ENCODE measurements around the gene PAQR8. TPM values are rescaled to one million over a fixed set of nuclear protein-coding genes. Genes with fewer than 3 reads are reported as not detected.

PAQR8 gene
- 8.8 TPM for total RNA-seq

- Histone ChIP-seq H3K27me3 (no peaks in the 10 kb centered on the region), H3K4me1 (peaks cover 26% of the 10 kb centered on the region), H3K27ac (peak within 1 kb of the TSS; percentile 89), H3K36me3 (no peaks in the 10 kb centered on the region), H3K9me3 (no peaks in the 10 kb centered on the region), H3K4me3 (peak within 1 kb of the TSS; percentile 87 to 89)
- TF ChIP-seq CTCF (IDR thresholded peaks at IDR 0.05) (no peak), POLR2A (IDR thresholded peaks at IDR 0.05) (peak in 1 of 2 donors; percentile 85), POLR2AphosphoS5 (IDR thresholded peaks at IDR 0.05; ENCODE audit: insufficient read depth in 1 of 2, low read depth in 1 of 2) (peak in 1 of 2 donors; percentile 22)
- DNase-seq (ENCODE audit: extremely low spot score in 2 of 2): no peak
- intact Hi-C loops (cut with DNase I): no loop called here
Observed at GRCh38 chr6:52361945-52362442, at the start of gene PAQR8. Gene PAQR8, plus strand, starts transcription at chr6:52362151. Its CDS starts 41,063 bp downstream, at chr6:52403214.

- Histone ChIP-seq H3K36me3 (no peaks in the 10 kb centered on the region), H3K27ac (no peak overlapping the region), H3K4me3 (no peak overlapping the region), H3K9me3 (no peaks in the 10 kb centered on the region), H3K27me3 (no peaks in the 10 kb centered on the region), H3K4me1 (peaks cover 3% of the 10 kb centered on the region)
- no peak for TF ChIP-seq POLR2A (IDR thresholded peaks at IDR 0.05)
- TF ChIP-seq POLR2AphosphoS5 (IDR thresholded peaks at IDR 0.05; ENCODE audit: insufficient read depth in 1 of 2, low read depth in 1 of 2): no peak
- no peak for TF ChIP-seq CTCF (IDR thresholded peaks at IDR 0.05)
- no peak for DNase-seq (ENCODE audit: extremely low spot score in 2 of 2)
- intact Hi-C loops (cut with DNase I): no loop called here
Observed at GRCh38 chr6:52312461-52312860, 49.5 kb upstream of the PAQR8 start.

GRCh38 chr6:52314752-52315151 lies 47.2 kb upstream of the PAQR8 start:
- H3K4me1 ChIP-seq: peaks cover 18% of the 10 kb centered on the region
- no peaks in the 10 kb centered on the region for H3K36me3 ChIP-seq
- DNase-seq (ENCODE audit: extremely low spot score in 2 of 2): no peak
- intact Hi-C loops (cut with DNase I): no loop called here
- no peak overlapping the region for H3K4me3 ChIP-seq
- H3K27ac ChIP-seq: no peak overlapping the region
- H3K9me3 ChIP-seq: no peaks in the 10 kb centered on the region
- no peak for TF ChIP-seq CTCF (IDR thresholded peaks at IDR 0.05)
- no peaks in the 10 kb centered on the region for H3K27me3 ChIP-seq

GRCh38 chr6:52317211-52317610 lies 44.7 kb upstream of the PAQR8 start:
- no peaks in the 10 kb centered on the region for H3K36me3 ChIP-seq
- no peak overlapping the region for H3K27ac ChIP-seq
- no peak for DNase-seq (ENCODE audit: extremely low spot score in 2 of 2)
- H3K27me3 ChIP-seq: no peaks in the 10 kb centered on the region
- no peak for TF ChIP-seq POLR2A (IDR thresholded peaks at IDR 0.05)
- TF ChIP-seq POLR2AphosphoS5 (IDR thresholded peaks at IDR 0.05; ENCODE audit: insufficient read depth in 1 of 2, low read depth in 1 of 2): no peak
- no peak for TF ChIP-seq CTCF (IDR thresholded peaks at IDR 0.05)
- peaks cover 20% of the 10 kb centered on the region for H3K4me1 ChIP-seq
- no peaks in the 10 kb centered on the region for H3K9me3 ChIP-seq
- H3K4me3 ChIP-seq: no peak overlapping the region
- intact Hi-C loops (cut with DNase I): no loop called here

GRCh38 chr6:52317841-52318581 lies 43.9 kb upstream of the PAQR8 start:
- TF ChIP-seq POLR2AphosphoS5 (IDR thresholded peaks at IDR 0.05; ENCODE audit: insufficient read depth in 1 of 2, low read depth in 1 of 2): no peak
- Histone ChIP-seq H3K27me3 (no peaks in the 10 kb centered on the region), H3K4me1 (peaks cover 20% of the 10 kb centered on the region), H3K9me3 (no peaks in the 10 kb centered on the region), H3K27ac (no peak overlapping the region), H3K36me3 (no peaks in the 10 kb centered on the region), H3K4me3 (no peak overlapping the region)
- intact Hi-C loops (cut with DNase I): no loop called here
- DNase-seq (ENCODE audit: extremely low spot score in 2 of 2): no peak
